ENCODE measurements around the gene CDHR3. TPM values are rescaled to one million over a fixed set of nuclear protein-coding genes. Genes with fewer than 3 reads are reported as not detected.

Gene CDHR3
- polyA plus RNA-seq, 3 donors = 0.16 TPM; not detected in 2

- DNase-seq = no peak
- no peaks in the 10 kb centered on the region for H3K9me3 ChIP-seq (replicated peaks in 1 of 2; ENCODE audit: control insufficient read depth in 1 of 2, insufficient read depth in 1 of 2, low read length in 2 of 2)
- no peak for TF ChIP-seq CTCF (IDR thresholded peaks at IDR 0.05)
- no peaks in the 10 kb centered on the region for H3K36me3 Mint-ChIP-seq
- no CpG with 5 or more reads among the region's 2 CpGs for WGBS (ENCODE audit: insufficient coverage)
- H3K36me3 ChIP-seq (replicated peaks in 1 of 2; ENCODE audit: control insufficient read depth in 1 of 2, insufficient read depth in 2 of 2, low read length in 2 of 2) = no peaks in the 10 kb centered on the region
- H3K27me3 Mint-ChIP-seq (ENCODE audit: low read depth in 3 of 3) = peaks cover 0 to 2% (median 1%) of the 10 kb centered on the region in 3 donors
- no peaks in the 10 kb centered on the region for H3K27me3 ChIP-seq (ENCODE audit: control insufficient read depth in 2 of 2, insufficient read depth in 2 of 2, low read length in 2 of 2)
- H3K4me1 ChIP-seq (ENCODE audit: control insufficient read depth in 1 of 2, insufficient read depth in 2 of 2, low read length in 2 of 2) = peaks cover 19 to 20% of the 10 kb centered on the region in 2 donors
- no peaks in the 10 kb centered on the region for H3K79me2 ChIP-seq (ENCODE audit: insufficient read depth, low read length)
- no peaks in the 10 kb centered on the region for H4K20me1 ChIP-seq (ENCODE audit: insufficient read depth, low read length)
- H3K4me3 Mint-ChIP-seq = no peak overlapping the region
- H3K4me1 Mint-ChIP-seq = peaks cover 38% of the 10 kb centered on the region
- H3K4me3 ChIP-seq (replicated peaks in 1 of 3; ENCODE audit: low read depth in 2 of 3, low read length in 3 of 3) = no peak overlapping the region
- H2AFZ ChIP-seq (ENCODE audit: insufficient read depth, low read depth, low read length, poor library complexity, severe bottlenecking) = no peak overlapping the region
- H3K9ac ChIP-seq (ENCODE audit: insufficient read depth, low read length, poor library complexity, severe bottlenecking) = no peak overlapping the region
- intact Hi-C loops (cut with micrococcal nuclease) = no loop called here
- H3K27ac Mint-ChIP-seq = no peak overlapping the region
- no peak overlapping the region for H3K27ac ChIP-seq (ENCODE audit: low read depth in 1 of 2, low read length in 2 of 2)
- no peaks in the 10 kb centered on the region for H3K9me3 Mint-ChIP-seq
- H3K4me2 ChIP-seq (replicated peaks; ENCODE audit: extremely low read depth, low read length, poor library complexity, severe bottlenecking) = no peak overlapping the region
Measured at GRCh38 chr7:106076537-106076936, 113.5 kb downstream of the CDHR3 start.

- Histone ChIP-seq H3K9ac (ENCODE audit: insufficient read depth, low read length, poor library complexity, severe bottlenecking) (no peak overlapping the region), H3K4me1 (ENCODE audit: control insufficient read depth in 1 of 2, insufficient read depth in 2 of 2, low read length in 2 of 2) (peaks cover 8 to 11% of the 10 kb centered on the region in 2 donors), H3K79me2 (ENCODE audit: insufficient read depth, low read length) (no peaks in the 10 kb centered on the region), H3K27ac (ENCODE audit: low read depth in 1 of 2, low read length in 2 of 2) (no peak overlapping the region), H3K9me3 (replicated peaks in 1 of 2; ENCODE audit: control insufficient read depth in 1 of 2, insufficient read depth in 1 of 2, low read length in 2 of 2) (no peaks in the 10 kb centered on the region), H3K4me3 (replicated peaks in 1 of 3; ENCODE audit: low read depth in 2 of 3, low read length in 3 of 3) (no peak overlapping the region), H4K20me1 (ENCODE audit: insufficient read depth, low read length) (no peaks in the 10 kb centered on the region), H2AFZ (ENCODE audit: insufficient read depth, low read depth, low read length, poor library complexity, severe bottlenecking) (no peak overlapping the region), H3K27me3 (ENCODE audit: control insufficient read depth in 2 of 2, insufficient read depth in 2 of 2, low read length in 2 of 2) (no peaks in the 10 kb centered on the region), H3K4me2 (replicated peaks; ENCODE audit: extremely low read depth, low read length, poor library complexity, severe bottlenecking) (no peak overlapping the region), H3K36me3 (replicated peaks in 1 of 2; ENCODE audit: control insufficient read depth in 1 of 2, insufficient read depth in 2 of 2, low read length in 2 of 2) (no peaks in the 10 kb centered on the region)
- no peaks in the 10 kb centered on the region for H3K36me3 Mint-ChIP-seq
- H3K4me1 Mint-ChIP-seq = peaks cover 23% of the 10 kb centered on the region
- no peak for DNase-seq
- H3K9me3 Mint-ChIP-seq = no peaks in the 10 kb centered on the region
- TF ChIP-seq CTCF (IDR thresholded peaks at IDR 0.05) = no peak
- peaks cover 0 to 2% (median 0%) of the 10 kb centered on the region in 3 donors for H3K27me3 Mint-ChIP-seq (ENCODE audit: low read depth in 3 of 3)
- intact Hi-C loops (cut with micrococcal nuclease) = no loop called here
- H3K27ac Mint-ChIP-seq = no peak overlapping the region
- 86% methylated on average over 4 of the region's 6 CpGs for WGBS (ENCODE audit: insufficient coverage)
- H3K4me3 Mint-ChIP-seq = no peak overlapping the region
Measured at GRCh38 chr7:106080300-106080987, 117.4 kb downstream of the CDHR3 start.

Measured in CD14-positive monocyte (primary cell).